ENCODE results near the gene KDM2A.

The KDM2A gene

GRCh38 chr11:67178878-67179277 is 59.8 kb downstream of the KDM2A start:
- H3K79me1 ChIP-seq (ENCODE audit: low read depth, low read length), result no peaks in the 10 kb centered on the region
- no peak overlapping the region for H3K23ac ChIP-seq (ENCODE audit: low read depth, low read length, poor library complexity)
- H3K18ac ChIP-seq (ENCODE audit: low read length), result no peak overlapping the region
- no peak overlapping the region for H2AFZ ChIP-seq (ENCODE audit: low read length)
- no peaks in the 10 kb centered on the region for H3K9me3 ChIP-seq (replicated peaks in 1 of 2; ENCODE audit: control insufficient read depth in 2 of 2, insufficient read depth in 1 of 2, low read depth in 1 of 2, low read length in 2 of 2)
- H3K4me1 ChIP-seq (ENCODE audit: control insufficient read depth in 2 of 2, insufficient read depth in 1 of 2, low read depth in 1 of 2, low read length in 2 of 2), result no peaks in the 10 kb centered on the region
- no peaks in the 10 kb centered on the region for H3K27me3 ChIP-seq (ENCODE audit: control insufficient read depth in 3 of 3, insufficient read depth in 3 of 3, low read depth in 1 of 3, low read length in 3 of 3)
- no peak overlapping the region for H2BK120ac ChIP-seq (ENCODE audit: low read depth, low read length)
- H3K36me3 ChIP-seq (replicated peaks in 1 of 2; ENCODE audit: control insufficient read depth in 2 of 2, insufficient read depth in 2 of 2, low read length in 2 of 2), result peaks cover 5 to 45% of the 10 kb centered on the region in 2 donors
- H2BK12ac ChIP-seq (ENCODE audit: low read length), result no peak overlapping the region
- WGBS, 2 donors (ENCODE audit: extremely low coverage in 2 of 2, insufficient read length in 2 of 2, insufficient replicate concordance in 1 of 2), result no CpG with 5 or more reads among the region's 4 CpGs
- H3K4me3 ChIP-seq (ENCODE audit: low read length in 2 of 2), result no peak overlapping the region
- DNase-seq (ENCODE audit: low spot score), result no peak
- H3K4ac ChIP-seq (ENCODE audit: low read length), result no peak overlapping the region
- no peak overlapping the region for H3K14ac ChIP-seq (ENCODE audit: low read length)
- no peak overlapping the region for H3K4me2 ChIP-seq (ENCODE audit: insufficient read depth, low read length, poor library complexity, severe bottlenecking)
- H3K27ac ChIP-seq (replicated peaks; ENCODE audit: low read length), result no peak overlapping the region
- no peak overlapping the region for H4K91ac ChIP-seq (ENCODE audit: low read depth, low read length, poor library complexity)
- no peak overlapping the region for H2BK15ac ChIP-seq (ENCODE audit: low read length)
- no peak overlapping the region for H4K8ac ChIP-seq (ENCODE audit: low read depth, low read length)
- H3K9ac ChIP-seq (ENCODE audit: low read depth, low read length, poor library complexity), result no peak overlapping the region
- no peak overlapping the region for H2AK5ac ChIP-seq (ENCODE audit: low read depth, low read length)
- no peak overlapping the region for H2BK5ac ChIP-seq (ENCODE audit: low read length)

- no peak overlapping the region for H4K91ac ChIP-seq (ENCODE audit: low read depth, low read length, poor library complexity)
- H2AK5ac ChIP-seq (ENCODE audit: low read depth, low read length), result no peak overlapping the region
- no peak overlapping the region for H3K4ac ChIP-seq (ENCODE audit: low read length)
- H2BK120ac ChIP-seq (ENCODE audit: low read depth, low read length), result no peak overlapping the region
- no peak overlapping the region for H2AFZ ChIP-seq (ENCODE audit: low read length)
- no peak overlapping the region for H3K4me3 ChIP-seq (ENCODE audit: low read length in 2 of 2)
- H3K23ac ChIP-seq (ENCODE audit: low read depth, low read length, poor library complexity), result no peak overlapping the region
- H3K79me1 ChIP-seq (ENCODE audit: low read depth, low read length), result no peaks in the 10 kb centered on the region
- no peak overlapping the region for H3K14ac ChIP-seq (ENCODE audit: low read length)
- no peak overlapping the region for H2BK15ac ChIP-seq (ENCODE audit: low read length)
- no peaks in the 10 kb centered on the region for H3K4me1 ChIP-seq (ENCODE audit: control insufficient read depth in 2 of 2, insufficient read depth in 1 of 2, low read depth in 1 of 2, low read length in 2 of 2)
- no peak for DNase-seq (ENCODE audit: low spot score)
- no peak overlapping the region for H3K18ac ChIP-seq (ENCODE audit: low read length)
- no peak overlapping the region for H2BK5ac ChIP-seq (ENCODE audit: low read length)
- no peak overlapping the region for H3K27ac ChIP-seq (replicated peaks; ENCODE audit: low read length)
- peaks cover 8 to 52% of the 10 kb centered on the region in 2 donors for H3K36me3 ChIP-seq (replicated peaks in 1 of 2; ENCODE audit: control insufficient read depth in 2 of 2, insufficient read depth in 2 of 2, low read length in 2 of 2)
- H2BK12ac ChIP-seq (ENCODE audit: low read length), result no peak overlapping the region
- no peaks in the 10 kb centered on the region for H3K27me3 ChIP-seq (ENCODE audit: control insufficient read depth in 3 of 3, insufficient read depth in 3 of 3, low read depth in 1 of 3, low read length in 3 of 3)
- no peak overlapping the region for H4K8ac ChIP-seq (ENCODE audit: low read depth, low read length)
- H3K9ac ChIP-seq (ENCODE audit: low read depth, low read length, poor library complexity), result no peak overlapping the region
- WGBS, 2 donors (ENCODE audit: extremely low coverage in 2 of 2, insufficient read length in 2 of 2, insufficient replicate concordance in 1 of 2), result no CpG with 5 or more reads among the region's 5 CpGs
- no peak overlapping the region for H3K4me2 ChIP-seq (ENCODE audit: insufficient read depth, low read length, poor library complexity, severe bottlenecking)
- peaks cover 0 to 6% of the 10 kb centered on the region in 2 donors for H3K9me3 ChIP-seq (replicated peaks in 1 of 2; ENCODE audit: control insufficient read depth in 2 of 2, insufficient read depth in 1 of 2, low read depth in 1 of 2, low read length in 2 of 2)
Measured at GRCh38 chr11:67179892-67180490, 60.9 kb downstream of the KDM2A start.

GRCh38 chr11:67194096-67194495 is 75.0 kb downstream of the KDM2A start:
- Histone ChIP-seq H3K4ac (ENCODE audit: low read length) (no peak overlapping the region), H3K14ac (ENCODE audit: low read length) (no peak overlapping the region), H2BK15ac (ENCODE audit: low read length) (no peak overlapping the region), H2BK5ac (ENCODE audit: low read length) (no peak overlapping the region), H3K4me1 (ENCODE audit: control insufficient read depth in 2 of 2, insufficient read depth in 1 of 2, low read depth in 1 of 2, low read length in 2 of 2) (no peaks in the 10 kb centered on the region), H3K36me3 (replicated peaks in 1 of 2; ENCODE audit: control insufficient read depth in 2 of 2, insufficient read depth in 2 of 2, low read length in 2 of 2) (peaks cover 7 to 68% of the 10 kb centered on the region in 2 donors), H3K79me1 (ENCODE audit: low read depth, low read length) (no peaks in the 10 kb centered on the region), H2AK5ac (ENCODE audit: low read depth, low read length) (no peak overlapping the region), H4K91ac (ENCODE audit: low read depth, low read length, poor library complexity) (no peak overlapping the region), H3K9me3 (replicated peaks in 1 of 2; ENCODE audit: control insufficient read depth in 2 of 2, insufficient read depth in 1 of 2, low read depth in 1 of 2, low read length in 2 of 2) (no peaks in the 10 kb centered on the region), H3K27me3 (ENCODE audit: control insufficient read depth in 3 of 3, insufficient read depth in 3 of 3, low read depth in 1 of 3, low read length in 3 of 3) (no peaks in the 10 kb centered on the region), H3K27ac (replicated peaks; ENCODE audit: low read length) (no peak overlapping the region), H3K18ac (ENCODE audit: low read length) (no peak overlapping the region), H3K9ac (ENCODE audit: low read depth, low read length, poor library complexity) (no peak overlapping the region), H2BK120ac (ENCODE audit: low read depth, low read length) (no peak overlapping the region), H3K23ac (ENCODE audit: low read depth, low read length, poor library complexity) (no peak overlapping the region), H4K8ac (ENCODE audit: low read depth, low read length) (no peak overlapping the region), H2AFZ (ENCODE audit: low read length) (no peak overlapping the region), H3K4me3 (ENCODE audit: low read length in 2 of 2) (no peak overlapping the region), H2BK12ac (ENCODE audit: low read length) (no peak overlapping the region), H3K4me2 (ENCODE audit: insufficient read depth, low read length, poor library complexity, severe bottlenecking) (no peak overlapping the region)
- WGBS, 2 donors (ENCODE audit: extremely low coverage in 2 of 2, insufficient read length in 2 of 2, insufficient replicate concordance in 1 of 2), result no CpG with 5 or more reads among the region's 2 CpGs
- no peak for DNase-seq (ENCODE audit: low spot score)

GRCh38 chr11:67195971-67196456 is 77.0 kb downstream of the KDM2A start:
- Histone ChIP-seq H3K9me3 (replicated peaks in 1 of 2; ENCODE audit: control insufficient read depth in 2 of 2, insufficient read depth in 1 of 2, low read depth in 1 of 2, low read length in 2 of 2) (no peaks in the 10 kb centered on the region), H3K27ac (replicated peaks; ENCODE audit: low read length) (no peak overlapping the region)

More at GRCh38 chr11:67195971-67196456, 77.0 kb downstream of the KDM2A start:
- H2BK5ac ChIP-seq (ENCODE audit: low read length), result no peak overlapping the region
- WGBS, 2 donors (ENCODE audit: extremely low coverage in 2 of 2, insufficient read length in 2 of 2, insufficient replicate concordance in 1 of 2), result no CpG with 5 or more reads among the region's 6 CpGs
- H3K27me3 ChIP-seq (ENCODE audit: control insufficient read depth in 3 of 3, insufficient read depth in 3 of 3, low read depth in 1 of 3, low read length in 3 of 3), result no peaks in the 10 kb centered on the region
- no peak overlapping the region for H3K9ac ChIP-seq (ENCODE audit: low read depth, low read length, poor library complexity)
- H3K18ac ChIP-seq (ENCODE audit: low read length), result no peak overlapping the region
- no peak overlapping the region for H3K4ac ChIP-seq (ENCODE audit: low read length)
- H3K4me1 ChIP-seq (ENCODE audit: control insufficient read depth in 2 of 2, insufficient read depth in 1 of 2, low read depth in 1 of 2, low read length in 2 of 2), result no peaks in the 10 kb centered on the region
- no peak overlapping the region for H3K4me3 ChIP-seq (ENCODE audit: low read length in 2 of 2)
- H3K36me3 ChIP-seq (replicated peaks in 1 of 2; ENCODE audit: control insufficient read depth in 2 of 2, insufficient read depth in 2 of 2, low read length in 2 of 2), result peaks cover 8 to 70% of the 10 kb centered on the region in 2 donors
- no peak for DNase-seq (ENCODE audit: low spot score)
- no peaks in the 10 kb centered on the region for H3K79me1 ChIP-seq (ENCODE audit: low read depth, low read length)
- no peak overlapping the region for H3K4me2 ChIP-seq (ENCODE audit: insufficient read depth, low read length, poor library complexity, severe bottlenecking)
- H3K14ac ChIP-seq (ENCODE audit: low read length), result no peak overlapping the region
- no peak overlapping the region for H2AK5ac ChIP-seq (ENCODE audit: low read depth, low read length)
- H3K23ac ChIP-seq (ENCODE audit: low read depth, low read length, poor library complexity), result no peak overlapping the region
- H2BK15ac ChIP-seq (ENCODE audit: low read length), result no peak overlapping the region
- H4K8ac ChIP-seq (ENCODE audit: low read depth, low read length), result no peak overlapping the region
- H4K91ac ChIP-seq (ENCODE audit: low read depth, low read length, poor library complexity), result no peak overlapping the region
- no peak overlapping the region for H2AFZ ChIP-seq (ENCODE audit: low read length)
- H2BK12ac ChIP-seq (ENCODE audit: low read length), result no peak overlapping the region
- H2BK120ac ChIP-seq (ENCODE audit: low read depth, low read length), result no peak overlapping the region
